GM18526 (cell line): ENCODE measurements around the gene TASP1.

Source experiments
- POLR2A ChIP-seq: IDR thresholded peaks from 3 replicates; pipeline ENCODE4 v1.6.1; 2011; ENCODE audit not compliant: insufficient read length; ENCODE audit errors: extremely low read depth

TASP1 gene, protein sequence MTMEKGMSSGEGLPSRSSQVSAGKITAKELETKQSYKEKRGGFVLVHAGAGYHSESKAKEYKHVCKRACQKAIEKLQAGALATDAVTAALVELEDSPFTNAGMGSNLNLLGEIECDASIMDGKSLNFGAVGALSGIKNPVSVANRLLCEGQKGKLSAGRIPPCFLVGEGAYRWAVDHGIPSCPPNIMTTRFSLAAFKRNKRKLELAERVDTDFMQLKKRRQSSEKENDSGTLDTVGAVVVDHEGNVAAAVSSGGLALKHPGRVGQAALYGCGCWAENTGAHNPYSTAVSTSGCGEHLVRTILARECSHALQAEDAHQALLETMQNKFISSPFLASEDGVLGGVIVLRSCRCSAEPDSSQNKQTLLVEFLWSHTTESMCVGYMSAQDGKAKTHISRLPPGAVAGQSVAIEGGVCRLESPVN

DNA sequence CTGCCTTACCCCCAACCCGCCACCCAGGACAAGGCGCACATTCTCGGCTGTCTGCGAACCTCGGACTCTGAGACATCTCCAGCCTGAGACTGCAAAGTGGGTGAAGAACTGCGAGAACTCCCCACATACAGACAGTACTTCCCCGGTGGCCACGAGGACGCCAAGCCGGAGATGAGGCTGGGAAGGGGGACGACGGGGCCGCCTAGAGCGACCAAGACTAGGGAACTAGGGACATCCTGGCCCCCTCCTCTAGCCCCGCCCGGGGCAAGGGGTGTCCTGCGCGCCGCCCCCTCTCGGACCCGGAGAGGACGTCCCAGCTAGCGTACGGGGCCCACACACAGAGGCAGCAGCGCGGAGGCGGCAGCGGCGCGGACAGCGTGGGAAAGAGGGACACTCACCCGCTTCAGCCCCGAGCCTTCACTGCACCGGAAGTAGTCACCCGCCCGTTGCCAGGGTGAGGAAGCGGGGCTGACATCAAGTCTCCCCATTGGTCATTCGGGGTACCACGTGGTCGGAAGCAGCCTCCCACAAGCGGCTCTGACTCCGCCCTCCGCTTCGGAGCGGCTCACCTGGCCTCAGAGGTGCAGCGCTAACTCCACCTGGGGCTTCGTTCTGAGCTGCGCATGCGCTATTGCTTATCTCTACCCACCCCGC is at the start of gene TASP1:
TSS of gene TASP1 (minus strand) at position 437 of the 654 bp plus-strand sequence. CDS start 8,854 bp downstream, outside the sequence.
- TF ChIP-seq POLR2A: peak; percentile 71

DNA sequence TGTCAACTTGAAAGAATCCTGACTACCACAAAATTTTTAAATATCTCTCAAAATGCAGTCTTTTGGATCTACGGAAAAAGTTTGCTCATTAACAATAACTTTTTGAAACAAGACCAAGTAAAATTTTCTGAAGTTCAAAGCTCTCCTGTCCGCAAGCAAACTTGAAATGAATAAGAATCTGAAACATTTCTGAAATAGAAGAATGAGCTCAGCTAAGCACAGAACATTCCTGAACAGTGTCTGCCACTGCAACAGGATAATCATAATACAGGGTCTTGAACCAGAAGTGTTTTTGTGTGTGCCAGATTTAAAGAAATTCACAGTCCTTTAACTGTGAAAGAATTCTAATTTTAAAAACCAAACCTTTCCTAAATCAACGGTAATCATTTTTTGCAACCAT is 49.1 kb upstream of the TASP1 start:
- no peak for TF ChIP-seq POLR2A

DNA sequence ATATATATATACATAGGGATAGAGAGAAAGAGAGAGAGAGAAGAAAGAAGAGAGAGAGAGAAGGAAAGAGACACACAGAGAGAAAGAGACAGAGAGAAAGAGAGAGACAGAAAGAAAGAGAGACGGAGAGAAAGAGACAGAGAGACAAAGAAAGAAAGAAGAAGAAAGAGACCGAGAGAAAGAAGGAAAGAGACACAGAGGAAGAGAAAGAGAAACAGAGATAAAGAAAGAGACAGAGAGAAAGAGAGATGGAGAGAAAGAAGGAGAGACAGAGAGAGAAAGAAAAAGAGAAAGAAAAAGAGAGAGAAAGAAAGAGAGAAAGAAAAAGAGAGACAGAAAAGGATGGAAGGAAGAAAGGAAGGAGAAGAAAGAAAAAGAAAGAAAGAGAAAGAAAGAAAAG is 46.9 kb upstream of the TASP1 start:
- TF ChIP-seq POLR2A: no peak

DNA sequence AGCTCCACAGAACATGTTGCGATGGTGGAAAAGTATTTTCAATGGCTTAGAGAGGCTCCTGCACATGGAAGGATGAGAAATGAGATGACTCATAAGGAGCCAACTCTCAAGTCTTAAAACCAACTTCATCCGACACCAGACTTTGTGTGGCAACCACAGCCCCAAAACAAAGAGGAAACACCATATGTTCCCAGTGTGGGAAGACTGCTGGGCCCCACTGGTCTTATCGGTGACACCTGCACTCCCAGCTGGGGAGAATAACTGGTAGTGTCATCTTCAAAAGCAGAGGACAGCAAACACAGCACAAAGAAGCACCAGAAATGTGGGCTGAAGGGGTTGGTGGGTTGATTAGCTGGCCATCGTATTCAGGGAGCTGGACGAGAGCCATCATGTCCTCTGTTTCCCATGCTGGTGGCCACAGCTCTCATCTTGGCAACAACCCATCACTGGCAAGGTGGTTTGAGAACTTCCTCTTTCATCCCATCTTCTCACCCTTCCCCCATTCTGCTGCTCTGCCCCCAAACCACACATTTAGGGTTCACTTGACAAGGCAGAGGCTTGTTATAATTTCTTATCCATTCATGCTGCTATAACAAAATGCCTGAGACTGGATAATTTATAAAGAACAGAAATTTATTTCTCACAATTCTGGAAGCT is 46.0 kb upstream of the TASP1 start:
- no peak for TF ChIP-seq POLR2A

DNA sequence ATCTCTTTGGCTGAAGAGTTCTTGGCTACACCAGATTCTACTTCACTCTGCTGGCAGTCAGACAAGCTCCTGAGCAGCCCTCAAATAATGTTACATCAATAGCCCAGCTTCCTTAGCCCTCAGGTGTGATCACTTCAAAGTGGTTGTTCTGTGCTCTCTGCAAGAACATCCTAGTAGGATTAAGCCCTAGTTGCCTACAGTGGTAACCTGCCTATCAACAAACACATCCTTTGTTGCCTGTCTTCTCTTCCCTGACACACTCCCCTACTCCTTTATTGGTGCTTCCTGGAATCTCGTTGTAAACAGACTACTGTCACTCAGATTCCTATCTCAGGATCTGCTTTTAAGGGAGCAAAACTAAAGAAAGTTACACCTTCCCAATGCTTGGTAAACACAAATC is 45.1 kb upstream of the TASP1 start:
- TF ChIP-seq POLR2A: no peak

DNA sequence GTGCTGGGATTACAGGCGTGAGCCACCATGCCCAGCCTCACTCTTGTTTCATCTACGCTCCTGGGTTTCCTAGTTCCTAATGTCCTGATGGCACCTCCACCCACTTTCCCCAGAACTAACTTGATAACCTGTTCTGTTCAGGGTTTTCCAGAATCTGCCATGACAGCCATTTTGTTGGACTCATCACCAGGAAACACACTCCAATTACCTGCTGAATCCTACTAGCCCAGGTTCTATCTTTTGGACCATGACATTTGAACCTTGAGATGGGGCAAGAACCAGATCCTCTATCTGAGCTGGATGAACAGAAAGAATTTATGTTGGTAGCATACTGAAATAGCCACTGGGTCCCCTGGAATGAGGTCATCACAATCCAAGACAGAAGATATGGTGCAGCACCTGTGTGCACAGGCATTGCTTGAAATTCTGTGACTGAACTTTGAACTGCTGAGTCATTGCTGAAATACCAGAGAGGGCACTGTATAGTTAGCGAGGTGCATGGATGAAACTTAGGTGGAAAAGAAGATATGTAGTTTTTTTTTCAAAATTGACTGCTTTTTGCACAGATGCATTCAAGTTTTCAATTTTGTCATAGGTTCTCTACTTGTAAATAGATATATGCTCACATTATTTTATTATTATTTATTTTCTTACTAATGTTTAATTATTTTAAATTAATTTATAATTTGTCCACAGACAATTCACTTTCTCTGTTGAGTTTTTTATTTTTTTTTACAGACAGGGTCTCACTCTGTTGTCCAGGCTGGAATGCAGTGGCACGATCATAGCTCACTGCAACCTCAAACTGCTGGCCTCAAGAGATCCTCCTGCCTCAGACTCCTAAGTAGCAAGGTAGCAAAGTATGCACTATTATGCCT is 42.8 kb upstream of the TASP1 start:
- no peak for TF ChIP-seq POLR2A

DNA sequence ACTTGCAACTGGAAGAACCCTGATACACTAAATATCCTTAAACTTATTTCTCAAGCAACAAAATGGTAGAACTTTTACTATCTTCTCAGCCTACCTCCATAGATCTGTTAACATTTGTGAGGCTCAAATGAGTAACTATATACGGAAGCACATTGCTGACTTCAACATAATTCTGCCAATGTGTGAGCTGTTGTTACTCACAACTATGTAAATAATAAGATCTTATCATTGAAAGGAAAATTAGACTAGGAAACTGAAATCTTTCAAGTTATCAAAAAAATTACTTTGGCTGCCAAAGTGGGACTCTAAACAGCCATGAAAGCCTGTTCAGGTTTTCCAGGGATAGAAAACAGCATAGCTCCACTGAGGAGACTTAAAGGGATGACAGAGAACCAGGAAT is 40.2 kb upstream of the TASP1 start:
- TF ChIP-seq POLR2A: no peak

DNA sequence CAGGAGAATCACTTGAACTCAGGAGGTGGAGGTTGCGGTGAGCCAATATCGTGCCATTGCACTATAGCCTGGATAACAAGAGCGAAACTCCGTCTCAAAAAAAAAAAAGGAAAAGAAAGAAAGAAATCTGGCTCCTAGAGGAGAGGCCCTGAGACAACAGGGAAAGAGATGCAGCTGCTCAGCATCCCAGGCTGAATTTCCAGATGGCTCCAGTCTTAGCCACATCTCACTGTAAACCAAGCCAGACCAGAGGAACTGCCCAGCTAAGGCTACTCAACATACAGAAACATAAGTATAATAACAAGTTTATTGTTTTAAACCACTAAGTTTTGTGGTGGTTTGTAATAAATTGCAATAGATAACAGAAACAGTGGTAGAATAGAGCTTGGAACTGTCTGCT is 38.5 kb upstream of the TASP1 start:
- TF ChIP-seq POLR2A: no peak

DNA sequence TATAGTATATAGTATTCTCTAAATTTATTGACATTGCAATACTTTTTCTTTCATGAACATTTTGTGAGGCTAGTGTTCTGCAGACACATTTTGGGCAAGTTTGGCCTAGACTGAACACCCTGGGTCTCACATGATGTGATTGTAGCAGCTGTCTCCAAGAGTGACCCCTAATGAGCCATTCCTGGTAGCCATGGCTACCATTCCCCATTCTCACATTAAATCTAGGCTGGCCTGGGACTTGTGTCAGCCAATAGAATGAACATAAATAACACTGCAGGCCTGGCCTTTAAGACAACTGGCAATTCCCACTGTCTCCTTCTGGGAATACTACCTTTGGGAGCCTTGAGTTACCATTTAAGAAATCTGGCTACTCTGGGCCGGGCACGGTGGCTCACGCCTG is 38.0 kb upstream of the TASP1 start:
- no peak for TF ChIP-seq POLR2A

DNA sequence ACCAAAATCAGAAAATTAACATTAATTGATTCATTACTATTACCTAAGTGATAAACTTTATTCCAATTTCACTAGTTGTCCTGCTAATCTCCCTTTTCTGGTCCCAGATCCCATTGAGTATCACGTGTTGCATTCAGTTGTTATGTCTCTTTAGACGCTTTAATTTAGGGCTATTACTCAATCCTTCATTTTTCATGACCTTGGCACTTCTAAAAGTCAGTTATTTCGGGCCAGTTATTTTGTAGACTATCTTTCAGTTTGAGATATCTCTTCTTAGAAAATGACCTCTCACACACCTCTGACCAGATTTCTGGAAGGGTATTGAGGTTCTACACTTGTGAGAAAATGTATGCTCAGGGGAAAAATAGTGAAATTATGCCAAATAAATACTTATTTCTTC is 34.0 kb upstream of the TASP1 start:
- no peak for TF ChIP-seq POLR2A

DNA sequence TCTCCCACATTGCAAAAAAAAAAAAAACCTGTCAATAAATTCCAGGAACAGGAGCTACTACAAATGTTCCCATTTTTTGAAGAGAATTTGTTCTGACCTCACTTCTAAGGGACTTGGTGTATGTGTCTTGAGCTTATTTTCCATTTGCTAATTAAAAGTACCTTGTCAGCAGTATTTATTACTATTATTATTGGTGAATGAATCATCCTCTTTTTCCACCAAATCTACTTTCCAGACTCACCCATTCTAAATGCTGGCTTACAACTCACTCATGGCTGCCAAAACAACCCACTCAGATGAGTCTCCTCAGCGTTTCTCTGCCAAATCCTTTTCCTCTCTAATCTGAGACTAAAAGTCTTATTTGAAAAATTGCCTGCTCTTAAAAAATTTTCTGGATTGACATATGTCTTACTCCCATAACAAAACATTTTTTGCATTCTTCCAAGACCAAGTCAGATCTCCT is 33.2 kb upstream of the TASP1 start:
- TF ChIP-seq POLR2A: no peak

DNA sequence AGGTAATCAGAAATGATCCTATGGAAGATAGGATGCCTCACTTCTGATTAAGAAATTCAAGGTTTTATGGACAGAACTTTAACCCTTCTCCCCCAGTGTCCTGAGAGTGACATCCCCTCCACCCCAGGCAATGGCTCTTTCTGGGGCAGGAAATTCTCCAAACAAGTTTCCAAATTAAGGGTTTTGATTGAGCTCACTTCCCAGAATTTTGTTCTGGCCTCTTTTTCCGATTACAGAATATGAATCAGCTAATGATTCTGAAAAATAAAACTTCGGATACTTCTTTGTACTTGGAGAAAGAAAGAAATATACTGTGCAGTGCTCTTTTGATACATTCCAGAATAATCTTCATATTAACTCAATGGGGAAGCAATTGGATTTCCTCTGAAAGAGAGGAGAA is 32.8 kb upstream of the TASP1 start:
- no peak for TF ChIP-seq POLR2A

DNA sequence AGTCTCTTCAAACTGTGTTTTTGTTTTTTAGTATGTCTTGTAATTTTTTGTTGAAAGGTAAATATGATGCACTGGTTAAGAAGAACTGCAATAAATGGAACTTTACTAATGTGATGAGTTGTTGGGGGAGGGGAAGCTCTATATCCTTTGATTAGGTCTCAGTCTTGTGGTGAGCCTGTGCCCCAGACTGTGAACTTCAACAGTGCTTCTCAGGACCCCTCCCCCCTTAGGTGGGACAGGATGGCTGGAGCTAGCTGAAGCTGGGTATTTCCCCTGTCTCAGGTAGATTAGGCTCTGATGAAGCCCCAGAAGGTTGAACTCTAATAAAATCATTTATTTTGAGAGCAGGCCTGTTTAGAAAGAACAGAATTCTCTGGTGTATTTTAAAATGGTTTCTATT is 31.4 kb upstream of the TASP1 start:
- TF ChIP-seq POLR2A: no peak

DNA sequence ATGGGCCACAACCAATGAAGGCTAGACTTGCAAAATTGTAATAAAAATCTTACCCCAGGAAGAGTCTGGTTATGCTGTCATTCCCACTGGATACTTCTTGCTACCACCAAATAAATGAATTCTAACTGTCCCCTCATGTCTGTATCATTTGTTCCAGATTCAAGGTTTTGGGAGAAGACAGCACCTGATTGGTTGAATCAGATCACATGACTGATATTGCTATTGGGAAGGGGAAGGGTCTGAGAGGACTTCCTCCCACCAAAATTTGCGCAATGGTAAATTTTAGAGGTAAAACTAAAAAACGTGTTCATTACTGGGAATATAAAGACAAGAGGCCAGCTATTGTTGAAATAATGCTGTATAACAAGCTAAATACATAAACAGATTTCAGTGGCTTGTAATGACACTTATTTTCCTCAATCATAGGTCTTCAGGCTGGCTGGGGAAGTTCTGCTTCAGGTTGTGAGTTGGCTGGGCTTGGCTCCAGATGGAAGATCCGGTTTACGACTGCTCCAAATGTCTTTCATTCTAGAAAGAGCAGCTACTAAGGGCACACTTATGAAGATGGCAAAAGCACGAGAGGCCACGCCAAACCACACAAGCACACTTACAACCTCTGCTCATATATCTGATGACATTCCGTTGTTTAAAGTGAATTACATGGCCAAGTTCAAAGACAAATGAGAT is 27.1 kb upstream of the TASP1 start:
- TF ChIP-seq POLR2A: no peak
